Erythroblast (primary cell): ENCODE measurements around the gene CDC42BPB.

Experiments used
- GATA1 ChIP-seq: IDR thresholded peaks from 2 replicates; pipeline ENCODE4 v1.6.1; 2011; ENCODE audit warnings: low read depth, mild to moderate bottlenecking, control low read depth, low read length, moderate library complexity
- POLR2A ChIP-seq: IDR thresholded peaks from 2 replicates; pipeline ENCODE4 v1.6.1; 2011; ENCODE audit warnings: mild to moderate bottlenecking, low read length

GRCh38 chr14:103031956-103032355 lies 25.4 kb downstream of the CDC42BPB start:
- TF ChIP-seq POLR2A = no peak
- TF ChIP-seq GATA1 = no peak
